ENCODE results near the gene CARHSP1. TPM values are rescaled to one million over a fixed set of nuclear protein-coding genes. Genes with fewer than 3 reads are reported as not detected.

The CARHSP1 gene
- total and polyA plus RNA-seq, 9 of the 15 experiments (the other 6 are each of a cell fraction or from before 2014, with no cell fraction given): 5.8 to 114 (median 41.1) TPM

DNA sequence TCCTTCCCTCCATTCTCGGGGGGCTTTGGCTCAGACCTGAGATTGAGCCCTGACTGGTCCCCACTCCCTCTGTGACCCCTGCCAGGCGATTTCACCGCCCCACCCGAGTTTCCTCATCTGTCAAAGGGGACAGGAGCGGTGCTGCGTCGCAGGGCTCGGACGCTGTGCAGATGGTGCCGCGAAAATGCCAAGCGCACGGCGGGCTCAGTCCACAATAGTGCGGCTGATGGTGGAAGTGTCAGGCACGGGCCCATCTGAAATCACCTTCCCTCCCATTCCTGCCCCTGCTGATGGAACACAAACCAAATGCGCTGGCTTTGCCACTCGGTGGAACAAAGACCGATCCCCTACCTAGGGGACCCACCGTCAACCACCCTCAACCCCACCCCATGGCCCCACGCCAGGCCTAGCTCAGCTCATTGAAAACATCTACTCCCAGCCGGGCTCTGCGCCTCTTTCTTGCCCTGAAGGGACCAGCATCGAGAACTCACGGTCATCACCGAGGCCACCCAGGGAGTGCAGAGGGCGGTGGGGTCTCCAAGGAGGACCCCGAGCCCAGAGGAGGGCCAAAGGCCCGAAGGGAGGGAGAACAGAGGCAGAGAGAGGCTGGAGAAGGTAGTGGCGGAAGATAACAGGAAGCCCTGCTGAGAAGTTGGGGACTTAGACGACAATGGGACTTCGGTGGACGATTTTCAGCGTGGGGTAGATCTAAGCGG lies 1.4 kb downstream of the CARHSP1 start (continued):
- TF ChIP-seq, protein P1, sequence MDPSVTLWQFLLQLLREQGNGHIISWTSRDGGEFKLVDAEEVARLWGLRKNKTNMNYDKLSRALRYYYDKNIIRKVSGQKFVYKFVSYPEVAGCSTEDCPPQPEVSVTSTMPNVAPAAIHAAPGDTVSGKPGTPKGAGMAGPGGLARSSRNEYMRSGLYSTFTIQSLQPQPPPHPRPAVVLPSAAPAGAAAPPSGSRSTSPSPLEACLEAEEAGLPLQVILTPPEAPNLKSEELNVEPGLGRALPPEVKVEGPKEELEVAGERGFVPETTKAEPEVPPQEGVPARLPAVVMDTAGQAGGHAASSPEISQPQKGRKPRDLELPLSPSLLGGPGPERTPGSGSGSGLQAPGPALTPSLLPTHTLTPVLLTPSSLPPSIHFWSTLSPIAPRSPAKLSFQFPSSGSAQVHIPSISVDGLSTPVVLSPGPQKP (CRISPR knock-in tag; IDR thresholded peaks at IDR 0.05): no peak
- no peak for TF ChIP-seq HNRNPLL (IDR thresholded peaks at IDR 0.05; ENCODE audit: low read depth, low read length, poor library complexity, severe bottlenecking)
- TF ChIP-seq RAD51 (IDR thresholded peaks at IDR 0.05; ENCODE audit: borderline replicate concordance, low read depth): no peak
- TF ChIP-seq, protein P2, sequence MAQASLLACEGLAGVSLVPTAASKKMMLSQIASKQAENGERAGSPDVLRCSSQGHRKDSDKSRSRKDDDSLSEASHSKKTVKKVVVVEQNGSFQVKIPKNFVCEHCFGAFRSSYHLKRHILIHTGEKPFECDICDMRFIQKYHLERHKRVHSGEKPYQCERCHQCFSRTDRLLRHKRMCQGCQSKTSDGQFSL (CRISPR knock-in tag; IDR thresholded peaks at IDR 0.05): no peak
- TF ChIP-seq, protein P2 (tag; IDR thresholded peaks at IDR 0.05): no peak
- no peak for TF ChIP-seq KLF16 (IDR thresholded peaks at IDR 0.05)
- TF ChIP-seq, protein P3, sequence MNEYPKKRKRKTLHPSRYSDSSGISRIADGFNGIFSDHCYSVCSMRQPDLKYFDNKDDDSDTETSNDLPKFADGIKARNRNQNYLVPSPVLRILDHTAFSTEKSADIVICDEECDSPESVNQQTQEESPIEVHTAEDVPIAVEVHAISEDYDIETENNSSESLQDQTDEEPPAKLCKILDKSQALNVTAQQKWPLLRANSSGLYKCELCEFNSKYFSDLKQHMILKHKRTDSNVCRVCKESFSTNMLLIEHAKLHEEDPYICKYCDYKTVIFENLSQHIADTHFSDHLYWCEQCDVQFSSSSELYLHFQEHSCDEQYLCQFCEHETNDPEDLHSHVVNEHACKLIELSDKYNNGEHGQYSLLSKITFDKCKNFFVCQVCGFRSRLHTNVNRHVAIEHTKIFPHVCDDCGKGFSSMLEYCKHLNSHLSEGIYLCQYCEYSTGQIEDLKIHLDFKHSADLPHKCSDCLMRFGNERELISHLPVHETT (CRISPR knock-in tag; conservative IDR thresholded peaks at IDR 0.05 in 1 of 2, IDR thresholded peaks at IDR 0.05 in 1 of 2): no peak
- no peak for TF ChIP-seq FOXJ2 (tag; IDR thresholded peaks at IDR 0.05)
- no peak for TF ChIP-seq EZH2 (IDR thresholded peaks at IDR 0.05; ENCODE audit: borderline replicate concordance, low read depth, low read length)
- TF ChIP-seq BRD9 (IDR thresholded peaks at IDR 0.05; ENCODE audit: low read depth, partially characterized antibody): peak; percentile 12
- no peak for TF ChIP-seq C11orf30 (IDR thresholded peaks at IDR 0.05; ENCODE audit: low read depth)
- no peak for TF ChIP-seq FOXJ3 (CRISPR knock-in tag; IDR thresholded peaks at IDR 0.05)
- TF ChIP-seq, protein P4, sequence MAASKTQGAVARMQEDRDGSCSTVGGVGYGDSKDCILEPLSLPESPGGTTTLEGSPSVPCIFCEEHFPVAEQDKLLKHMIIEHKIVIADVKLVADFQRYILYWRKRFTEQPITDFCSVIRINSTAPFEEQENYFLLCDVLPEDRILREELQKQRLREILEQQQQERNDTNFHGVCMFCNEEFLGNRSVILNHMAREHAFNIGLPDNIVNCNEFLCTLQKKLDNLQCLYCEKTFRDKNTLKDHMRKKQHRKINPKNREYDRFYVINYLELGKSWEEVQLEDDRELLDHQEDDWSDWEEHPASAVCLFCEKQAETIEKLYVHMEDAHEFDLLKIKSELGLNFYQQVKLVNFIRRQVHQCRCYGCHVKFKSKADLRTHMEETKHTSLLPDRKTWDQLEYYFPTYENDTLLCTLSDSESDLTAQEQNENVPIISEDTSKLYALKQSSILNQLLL (CRISPR knock-in tag; IDR thresholded peaks at IDR 0.05; ENCODE audit: borderline replicate concordance): no peak
- no peak for TF ChIP-seq CHD2 (IDR thresholded peaks at IDR 0.05; ENCODE audit: low read depth, low read length)
- TF ChIP-seq, protein P5, sequence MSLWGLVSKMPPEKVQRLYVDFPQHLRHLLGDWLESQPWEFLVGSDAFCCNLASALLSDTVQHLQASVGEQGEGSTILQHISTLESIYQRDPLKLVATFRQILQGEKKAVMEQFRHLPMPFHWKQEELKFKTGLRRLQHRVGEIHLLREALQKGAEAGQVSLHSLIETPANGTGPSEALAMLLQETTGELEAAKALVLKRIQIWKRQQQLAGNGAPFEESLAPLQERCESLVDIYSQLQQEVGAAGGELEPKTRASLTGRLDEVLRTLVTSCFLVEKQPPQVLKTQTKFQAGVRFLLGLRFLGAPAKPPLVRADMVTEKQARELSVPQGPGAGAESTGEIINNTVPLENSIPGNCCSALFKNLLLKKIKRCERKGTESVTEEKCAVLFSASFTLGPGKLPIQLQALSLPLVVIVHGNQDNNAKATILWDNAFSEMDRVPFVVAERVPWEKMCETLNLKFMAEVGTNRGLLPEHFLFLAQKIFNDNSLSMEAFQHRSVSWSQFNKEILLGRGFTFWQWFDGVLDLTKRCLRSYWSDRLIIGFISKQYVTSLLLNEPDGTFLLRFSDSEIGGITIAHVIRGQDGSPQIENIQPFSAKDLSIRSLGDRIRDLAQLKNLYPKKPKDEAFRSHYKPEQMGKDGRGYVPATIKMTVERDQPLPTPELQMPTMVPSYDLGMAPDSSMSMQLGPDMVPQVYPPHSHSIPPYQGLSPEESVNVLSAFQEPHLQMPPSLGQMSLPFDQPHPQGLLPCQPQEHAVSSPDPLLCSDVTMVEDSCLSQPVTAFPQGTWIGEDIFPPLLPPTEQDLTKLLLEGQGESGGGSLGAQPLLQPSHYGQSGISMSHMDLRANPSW (CRISPR knock-in tag; IDR thresholded peaks at IDR 0.05): no peak
- TF ChIP-seq ZBTB7A (IDR thresholded peaks at IDR 0.05; ENCODE audit: borderline replicate concordance, control insufficient read depth, low read depth, low read length): peak; percentile 73; the same call in 1 of the 2 replicates
- TF ChIP-seq HDAC3 (IDR thresholded peaks at IDR 0.05; ENCODE audit: borderline replicate concordance, partially characterized antibody): no peak

Data from K562 (cell line).